GM12874 (cell line): Measurements from ENCODE around the gene MYH7.

Experiments used
- CTCF ChIP-seq: IDR thresholded peaks from 2 replicates; pipeline ENCODE4 v1.5.1; 2011; ENCODE audit warnings: low read depth, mild to moderate bottlenecking, control low read depth, low read length, moderate library complexity; ENCODE audit not compliant: insufficient read depth

The MYH7 gene

GRCh38 chr14:23399591-23399990, 35.9 kb downstream of the MYH7 start:
- no peak for TF ChIP-seq CTCF

DNA sequence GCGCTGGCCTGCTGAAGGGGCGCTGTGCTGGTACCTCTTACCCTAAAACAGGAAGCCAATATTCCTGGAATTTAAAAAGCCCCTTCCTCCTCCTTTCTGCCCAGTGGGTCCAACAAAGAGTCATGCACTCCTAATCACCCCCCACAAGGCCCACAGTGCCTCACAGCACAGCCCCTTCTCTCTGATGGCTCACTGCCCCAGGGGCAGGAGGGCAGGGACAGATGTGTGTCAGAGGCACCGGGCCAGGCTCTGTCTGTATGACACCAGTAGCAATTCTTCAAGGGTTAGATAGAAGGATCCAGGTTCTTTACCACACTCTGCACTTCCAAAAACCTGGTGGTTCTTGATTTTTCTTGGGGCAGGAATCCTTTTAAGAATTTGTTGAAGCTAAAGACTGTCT, 36.3 kb downstream of the MYH7 start:
- no peak for TF ChIP-seq CTCF

DNA sequence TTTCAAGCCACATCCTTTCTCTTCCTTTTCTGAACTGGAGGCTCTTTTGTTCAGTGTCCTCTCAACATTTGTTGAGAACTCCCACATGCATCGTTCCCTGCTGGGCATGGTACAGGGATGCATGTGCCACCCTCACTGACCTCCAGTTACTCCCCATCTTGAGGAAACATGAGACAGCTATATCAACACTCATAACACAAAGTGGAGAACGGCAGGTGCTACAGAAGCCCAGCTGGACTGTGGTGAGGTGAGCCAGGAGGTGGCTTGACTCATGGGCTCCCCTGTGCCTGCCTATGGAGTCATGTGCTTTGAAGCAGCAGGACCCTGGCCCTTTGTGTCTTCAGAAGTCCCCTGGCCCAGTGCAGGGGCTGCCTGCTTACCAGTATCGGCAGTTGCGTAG, 37.1 kb downstream of the MYH7 start:
- TF ChIP-seq CTCF = no peak

GRCh38 chr14:23396781-23397407, 38.6 kb downstream of the MYH7 start:
- no peak for TF ChIP-seq CTCF

GRCh38 chr14:23396126-23396525, 39.3 kb downstream of the MYH7 start:
- no peak for TF ChIP-seq CTCF

DNA sequence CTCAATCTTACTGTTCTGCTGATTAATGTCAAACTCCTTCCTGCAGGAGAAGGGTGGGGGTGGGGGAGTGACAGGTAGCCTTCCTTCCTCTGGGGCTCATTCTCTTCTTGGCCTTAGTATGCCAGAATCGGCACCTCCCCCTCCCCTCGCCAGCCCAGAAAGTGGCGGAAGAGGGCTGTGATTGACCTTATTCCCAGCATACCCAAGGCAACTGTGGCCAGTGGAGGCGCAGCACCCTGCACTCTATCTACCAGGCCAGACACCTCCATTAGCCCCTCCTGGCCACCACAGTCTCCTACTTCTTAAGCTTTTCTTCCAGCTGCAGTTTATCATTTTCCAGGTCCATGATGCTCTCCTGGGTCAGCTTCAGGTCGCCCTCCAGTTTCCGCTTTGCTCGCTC, 42.8 kb downstream of the MYH7 start:
- no peak for TF ChIP-seq CTCF

GRCh38 chr14:23389396-23389795, 46.1 kb downstream of the MYH7 start:
- no peak for TF ChIP-seq CTCF
